T-helper 2 cell treated with Interferon-gamma antibody and Interleukin-4, amounts not matched to agents 5 μg/mL and 100 μg/mL, for 36 hours (primary cell): Measurements from ENCODE around the gene SCAANT1.

Experiments used
- DNase-seq: peaks from one replicate; pipeline ENCODE4 v3.0.0; 2021; ENCODE audit warnings: low spot score
- H3K27ac Mint-ChIP-seq: one replicate; pipeline ENCODE4 v1.8.0; 2021; ENCODE audit warnings: mild to moderate bottlenecking, mixed read lengths
- H3K27me3 Mint-ChIP-seq: one replicate; pipeline ENCODE4 v1.8.0; 2021; ENCODE audit warnings: low read depth, mixed read lengths
- H3K36me3 Mint-ChIP-seq: one replicate; pipeline ENCODE4 v1.8.0; 2021; ENCODE audit warnings: low read depth, mixed read lengths
- H3K4me1 Mint-ChIP-seq: one replicate; pipeline ENCODE4 v1.8.0; 2021; ENCODE audit warnings: low read depth, mixed read lengths
- H3K4me3 Mint-ChIP-seq: one replicate; pipeline ENCODE4 v1.8.0; 2022; ENCODE audit warnings: mild to moderate bottlenecking, moderate library complexity, mixed read lengths
- H3K9me3 Mint-ChIP-seq: one replicate; pipeline ENCODE4 v1.8.0; 2021; ENCODE audit warnings: mixed read lengths

SCAANT1 gene

GRCh38 chr3:63872135-63872924 is 39.9 kb downstream of the SCAANT1 start:
- peaks cover 25% of the 10 kb centered on the region for H3K4me1 Mint-ChIP-seq
- H3K27me3 Mint-ChIP-seq: no peaks in the 10 kb centered on the region
- no peak for DNase-seq
- no peaks in the 10 kb centered on the region for H3K9me3 Mint-ChIP-seq
- H3K4me3 Mint-ChIP-seq: no peak overlapping the region
- H3K27ac Mint-ChIP-seq: no peak overlapping the region
- H3K36me3 Mint-ChIP-seq: peaks cover 11% of the 10 kb centered on the region

DNA sequence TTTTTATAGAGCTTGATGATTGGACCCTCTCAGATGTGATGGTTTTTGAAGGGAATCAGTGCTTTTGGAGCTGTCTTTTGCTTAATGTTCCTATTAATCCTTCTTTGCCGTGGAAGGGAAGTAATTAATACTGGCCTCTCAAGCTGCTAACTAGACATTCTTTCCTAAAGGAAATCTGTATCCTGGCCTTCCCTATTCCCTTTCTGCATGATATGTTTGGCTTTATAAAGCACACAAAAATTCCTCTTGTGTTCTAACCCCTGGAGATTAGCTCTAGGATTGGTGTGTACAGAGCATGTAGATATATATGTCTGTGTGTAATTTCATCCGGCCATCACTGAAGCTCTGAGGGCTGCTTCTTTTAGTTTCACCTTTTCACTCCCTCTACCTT is 41.6 kb downstream of the SCAANT1 start:
- H3K4me3 Mint-ChIP-seq: no peak overlapping the region
- H3K36me3 Mint-ChIP-seq: peaks cover 21% of the 10 kb centered on the region
- no peak overlapping the region for H3K27ac Mint-ChIP-seq
- DNase-seq: no peak
- peaks cover 30% of the 10 kb centered on the region for H3K4me1 Mint-ChIP-seq
- H3K27me3 Mint-ChIP-seq: no peaks in the 10 kb centered on the region
- H3K9me3 Mint-ChIP-seq: no peaks in the 10 kb centered on the region

DNA sequence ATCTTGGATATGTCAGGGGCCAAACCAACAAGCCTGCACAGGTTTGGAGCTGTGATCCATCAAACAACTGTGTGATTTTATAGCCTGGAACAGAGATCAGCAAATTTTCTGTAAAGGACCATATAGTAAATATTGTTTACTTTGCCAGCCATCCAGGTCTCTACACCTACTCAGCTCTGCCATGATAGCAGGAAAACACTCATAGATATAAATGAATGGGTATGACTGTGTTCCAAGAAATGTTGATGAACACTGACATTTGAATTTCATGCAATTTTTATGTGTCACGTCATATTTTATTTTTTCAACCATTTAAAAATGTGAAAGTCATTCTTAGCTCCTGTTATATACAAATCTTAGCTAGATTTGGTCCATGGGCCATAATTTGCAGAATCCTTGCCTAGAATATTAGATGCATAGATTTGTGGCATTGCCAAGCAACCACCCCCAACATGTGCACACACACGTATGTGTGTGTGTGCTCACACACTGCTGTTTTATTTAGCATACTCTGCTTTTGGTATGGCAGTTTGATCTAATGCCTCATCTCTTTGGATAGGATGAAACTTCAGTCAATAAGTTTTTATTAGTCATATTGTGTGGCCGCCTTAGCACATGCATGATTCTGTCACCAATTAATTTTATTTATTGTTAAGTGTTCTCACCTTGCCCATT is 42.1 kb downstream of the SCAANT1 start:
- Mint-ChIP-seq H3K4me1 (peaks cover 33% of the 10 kb centered on the region), H3K27ac (no peak overlapping the region), H3K4me3 (no peak overlapping the region), H3K36me3 (peaks cover 24% of the 10 kb centered on the region), H3K27me3 (no peaks in the 10 kb centered on the region), H3K9me3 (no peaks in the 10 kb centered on the region)
- no peak for DNase-seq

DNA sequence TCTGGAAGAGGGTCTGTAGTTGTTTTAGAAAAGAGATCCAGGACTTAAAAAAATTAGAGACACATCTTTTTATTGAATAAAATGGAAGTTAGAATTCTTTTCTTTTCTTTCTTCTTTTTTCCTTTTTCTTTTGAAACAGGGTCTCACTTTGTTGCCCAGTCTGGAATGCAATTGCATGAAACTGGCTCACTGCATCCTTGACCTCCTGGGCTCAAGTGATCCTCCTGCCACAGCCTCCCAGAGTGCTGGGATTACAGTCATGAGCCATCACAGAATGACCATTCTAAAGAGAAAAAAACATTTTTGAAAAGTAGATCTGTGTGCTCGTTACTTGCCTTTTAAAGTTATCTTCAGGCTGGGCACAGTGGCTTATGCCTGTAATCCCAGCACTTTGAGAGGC is 45.0 kb downstream of the SCAANT1 start:
- H3K9me3 Mint-ChIP-seq: no peaks in the 10 kb centered on the region
- no peak overlapping the region for H3K4me3 Mint-ChIP-seq
- no peak for DNase-seq
- H3K36me3 Mint-ChIP-seq: peaks cover 34% of the 10 kb centered on the region
- peaks cover 34% of the 10 kb centered on the region for H3K4me1 Mint-ChIP-seq
- H3K27me3 Mint-ChIP-seq: no peaks in the 10 kb centered on the region
- no peak overlapping the region for H3K27ac Mint-ChIP-seq

DNA sequence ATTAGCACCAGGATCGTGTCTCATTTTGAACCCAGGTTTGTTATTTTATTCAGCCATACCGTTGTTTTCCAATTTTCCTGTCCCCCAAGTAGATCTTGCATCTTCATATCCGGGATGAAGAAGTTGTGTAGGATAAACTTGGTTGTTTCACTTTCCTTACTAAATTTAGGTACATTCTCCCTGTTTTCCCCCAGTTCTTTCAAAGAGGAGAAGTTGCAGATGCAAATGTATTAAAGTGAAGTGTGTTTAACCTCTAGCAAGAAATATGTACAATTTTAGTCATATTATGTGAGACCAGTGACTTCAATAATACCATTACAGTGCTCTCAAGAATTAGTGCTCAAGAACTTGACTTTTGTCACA is 47.2 kb downstream of the SCAANT1 start:
- H3K4me1 Mint-ChIP-seq: peaks cover 42% of the 10 kb centered on the region
- no peak for DNase-seq

DNA sequence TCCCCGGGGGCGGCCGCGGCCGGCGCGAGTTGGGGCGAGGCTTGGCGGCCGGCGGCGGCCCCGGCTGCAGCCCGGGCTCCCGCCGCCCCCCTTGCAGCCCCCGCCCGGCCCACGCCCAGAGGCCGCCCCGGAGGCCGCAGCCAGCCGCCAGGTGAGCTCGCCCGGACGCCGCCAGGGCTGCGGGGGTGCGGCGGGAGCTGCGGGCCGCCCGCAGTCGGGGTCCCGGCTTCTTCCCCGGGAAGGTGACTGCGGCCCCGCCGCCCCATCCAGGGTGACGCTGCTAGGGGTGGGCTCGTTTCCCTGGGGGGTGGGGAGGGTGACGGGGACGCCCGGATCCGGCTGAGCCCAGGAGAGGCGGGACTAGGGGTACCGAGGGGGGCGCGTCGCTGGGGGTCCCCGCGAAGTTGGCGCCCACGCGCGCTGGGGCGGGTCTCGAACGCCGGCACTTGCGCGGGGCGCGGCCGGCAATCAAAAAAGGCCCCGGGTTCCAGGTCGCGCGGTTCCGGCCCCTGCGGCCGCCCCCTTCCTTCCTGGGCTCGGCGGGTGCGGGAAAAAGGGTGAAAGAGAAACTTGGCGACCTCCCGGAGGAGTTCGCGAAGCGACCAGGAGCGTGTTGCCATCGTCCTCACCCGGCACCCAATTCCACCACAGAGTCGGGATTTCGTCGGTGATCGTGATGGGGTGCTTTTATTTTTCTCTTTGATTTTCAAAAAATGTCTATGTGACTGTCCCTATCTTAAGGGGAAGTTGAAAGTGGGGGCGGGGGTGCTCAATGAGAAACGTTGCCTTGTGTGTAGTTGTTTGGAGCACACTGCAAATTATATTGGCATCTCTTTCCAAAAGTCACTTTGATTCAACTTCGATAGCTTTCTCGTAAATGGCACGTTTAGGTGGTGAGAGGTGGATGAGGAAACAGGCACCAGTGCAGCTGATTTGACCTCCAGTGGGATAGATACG is 47.9 kb downstream of the SCAANT1 start:
- Mint-ChIP-seq H3K4me1 (peaks cover 45% of the 10 kb centered on the region), H3K36me3 (peaks cover 33% of the 10 kb centered on the region)
- DNase-seq: peak; percentile 29

More for the DNA sequence above, 47.2 kb downstream of the SCAANT1 start:
- Mint-ChIP-seq H3K4me3 (peak overlapping the region; percentile 93), H3K27ac (peak overlapping the region; percentile 92), H3K27me3 (no peaks in the 10 kb centered on the region), H3K9me3 (no peaks in the 10 kb centered on the region), H3K36me3 (peaks cover 34% of the 10 kb centered on the region)

DNA sequence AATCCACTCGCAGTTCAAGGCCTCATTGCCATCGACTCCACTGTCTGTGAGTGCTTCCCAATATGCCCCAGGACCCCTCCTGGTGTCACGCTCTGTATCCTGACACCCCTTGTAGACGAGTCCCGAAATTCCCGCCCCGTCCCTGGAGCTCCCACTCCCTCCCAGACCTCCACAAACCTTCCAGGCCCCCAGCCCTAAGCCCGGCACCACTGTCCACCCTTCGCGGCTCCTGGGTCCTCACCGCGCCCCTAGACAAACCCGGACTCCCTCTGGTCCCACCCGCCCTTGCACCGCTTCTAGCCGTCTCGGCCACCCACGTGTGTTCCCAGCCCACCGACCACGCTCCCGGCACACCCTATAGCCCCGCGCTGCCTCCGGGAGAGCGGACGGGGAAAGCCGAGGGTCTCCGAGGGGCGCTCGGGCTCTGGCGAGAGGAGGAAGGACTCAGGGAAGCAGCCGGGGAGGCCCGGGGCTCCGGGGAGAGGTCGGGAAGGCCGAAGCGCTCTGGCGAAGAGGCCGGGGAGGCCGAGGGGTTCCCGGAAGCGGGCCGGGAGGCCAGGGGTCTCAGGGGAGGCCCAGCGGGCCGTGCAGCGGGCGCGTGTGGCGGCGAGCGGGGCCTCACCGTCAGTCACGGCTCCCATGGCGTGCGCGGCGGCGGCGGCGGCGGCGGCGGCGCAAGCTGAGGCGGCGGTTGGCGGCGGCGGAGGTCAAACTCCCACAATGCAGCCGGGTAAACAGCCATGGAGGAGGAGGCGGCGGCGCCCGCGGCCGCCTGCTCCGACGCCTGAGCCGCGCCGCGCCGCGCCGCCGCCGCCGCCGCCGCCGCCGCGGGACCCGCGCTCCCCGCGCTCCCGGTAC is 48.8 kb downstream of the SCAANT1 start, which contains the start of the genes ATXN7 and THOC7:
ATXN7 (plus strand) TSS at position 718 of the 858 bp plus-strand sequence. CDS start 48,732 bp downstream, outside the sequence.
THOC7 (minus strand) TSS at position 656 of the 858 bp plus-strand sequence; CDS start at position 641, 15 bp downstream.
- no peaks in the 10 kb centered on the region for H3K9me3 Mint-ChIP-seq
- H3K27me3 Mint-ChIP-seq: no peaks in the 10 kb centered on the region
- H3K27ac Mint-ChIP-seq: peak within 1 kb of the TSS; percentile 92
- peak; percentile 69 for DNase-seq
- H3K36me3 Mint-ChIP-seq: peaks cover 28% of the 10 kb centered on the region
- H3K4me1 Mint-ChIP-seq: peaks cover 47% of the 10 kb centered on the region
- H3K4me3 Mint-ChIP-seq: peak within 1 kb of the TSS; percentile 93

More for the DNA sequence above, 47.9 kb downstream of the SCAANT1 start:
- Mint-ChIP-seq H3K27me3 (no peaks in the 10 kb centered on the region), H3K27ac (peak overlapping the region; percentile 92), H3K4me3 (peak overlapping the region; percentile 93), H3K9me3 (no peaks in the 10 kb centered on the region)

DNA sequence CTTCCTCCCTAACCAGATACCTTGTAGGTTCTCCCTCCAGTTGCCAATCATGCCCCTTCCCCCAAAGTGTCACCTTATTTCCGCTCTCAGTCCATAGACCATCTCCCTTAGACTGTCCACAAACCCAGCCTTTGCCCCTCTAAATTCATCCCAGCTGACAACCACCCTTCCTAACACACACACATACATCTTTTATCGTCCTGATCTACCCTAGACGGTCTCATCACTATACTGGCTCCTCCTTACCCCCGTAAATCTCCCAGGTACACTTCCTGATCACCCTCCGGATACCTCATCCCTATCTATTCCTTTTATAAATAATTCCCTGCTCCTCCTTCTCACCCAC is 49.4 kb downstream of the SCAANT1 start:
- Mint-ChIP-seq H3K27me3 (no peaks in the 10 kb centered on the region), H3K4me1 (peaks cover 47% of the 10 kb centered on the region), H3K27ac (peak overlapping the region; percentile 42), H3K36me3 (peaks cover 24% of the 10 kb centered on the region), H3K9me3 (no peaks in the 10 kb centered on the region), H3K4me3 (peak overlapping the region; percentile 80)
- no peak for DNase-seq
